K562 (cell line): Measurements from ENCODE around the gene ZC3HAV1L. TPM values are rescaled to one million over a fixed set of nuclear protein-coding genes. Genes with fewer than 3 reads are reported as not detected.

Experiments used
- ATAC-seq: fragments of 200-7000 bp; cut with Tn5 transposase; 3 replicates; pipeline ENCODE4 v1.9.1; 2020; ENCODE audit warnings: moderate library complexity
- BruUV-seq: library from RNA; stranded (reverse); fragments of 400-500 nt; replicated peaks from 2 replicates; lab custom pipeline; 2021; lab: Mats Ljungman, UMichigan
- CTCF ChIA-PET: fragments of 300-600 bp; formaldehyde crosslinking; extraction: SDS; loops from one replicate; lab custom pipeline; 2021; ENCODE audit warnings: low intra/inter-chr PET ratio; lab: Yijun Ruan, JAX
- POLR2A ChIA-PET: fragments of 300-600, 350-650 bp; sonication (Branson Sonifier 250); formaldehyde crosslinking; extraction: SDS; loops from one replicate; lab custom pipeline; 2021; ENCODE audit warnings: antibody characterized with exemption, inconsistent platforms; lab: Yijun Ruan, JAX
- DNase-seq, 4 experiments: peaks; one replicate each; pipeline versions ENCODE4 v3.0.0 to v3.0.0-alpha.2; 2011 to 2018; ENCODE audit warnings: low spot score in 3 of 4, mixed read lengths in 3 of 4; ENCODE audit errors: extremely low read depth in 1 of 4
- FAIRE-seq: peaks from 2 replicates; lab custom pipeline; 2011; peaks lifted over from hg19 to GRCh38; lab: Jason Lieb, UNC
- H2AFZ ChIP-seq: 2 replicates; pipeline ENCODE4 v1.6.0; 2011; ENCODE audit warnings: low read depth, low read length, control low read depth, inconsistent platforms
- H3K27ac ChIP-seq: fragments of 200-600 bp; 3 replicates; pipeline ENCODE4 v1.8.0; 2011; ENCODE audit warnings: low read depth, mild to moderate bottlenecking, control low read depth, inconsistent platforms, low read length, moderate library complexity, mixed read lengths; ENCODE audit errors: extremely low read depth
- H3K27me3 ChIP-seq, 2 experiments: fragments of 300-600 bp in 1 of 2; 2 replicates in 1 of 2; 3 replicates in 1 of 2; pipeline versions ENCODE4 v1.6.0 to v1.8.0; 2011; ENCODE audit warnings: inconsistent platforms in 2 of 2, low read length in 2 of 2, mild to moderate bottlenecking in 1 of 2, mixed read lengths in 1 of 2, moderate library complexity in 1 of 2; ENCODE audit not compliant: control insufficient read depth in 2 of 2, insufficient read depth in 2 of 2
- H3K36me3 ChIP-seq: fragments of 300-600 bp; 3 replicates; pipeline ENCODE4 v1.8.0; 2011; ENCODE audit warnings: mild to moderate bottlenecking, low read length, inconsistent platforms; ENCODE audit not compliant: control insufficient read depth, insufficient read depth
- H3K4me1 ChIP-seq, 2 experiments: fragments of 200-600 bp in 1 of 2; replicated peaks in 1 of 2; 2 replicates in 1 of 2; 3 replicates in 1 of 2; pipeline versions ENCODE4 v1.5.1 to v1.8.0; 2011; ENCODE audit warnings: inconsistent platforms in 2 of 2, low read length in 2 of 2, mild to moderate bottlenecking in 1 of 2, mixed read lengths in 1 of 2, moderate library complexity in 1 of 2; ENCODE audit not compliant: control insufficient read depth in 2 of 2, insufficient read depth in 2 of 2
- H3K4me2 ChIP-seq: 2 replicates; pipeline ENCODE4 v1.6.1; 2011; ENCODE audit warnings: low read length, control low read depth, inconsistent platforms, mixed read lengths; ENCODE audit not compliant: insufficient read depth
- H3K4me3 ChIP-seq: fragments of 200-600 bp; sonication (generic), shearing (Covaris generic); 2 replicates; pipeline ENCODE4 v1.5.1; 2016; ENCODE audit warnings: control low read depth, inconsistent platforms
- H3K79me2 ChIP-seq: fragments of 200-600 bp; 3 replicates; pipeline ENCODE4 v1.8.0; 2011; ENCODE audit warnings: low read length, inconsistent platforms; ENCODE audit not compliant: control insufficient read depth, insufficient read depth
- H3K9ac ChIP-seq, 2 experiments: 2 replicates each; pipeline versions ENCODE4 v1.6.0 to v1.6.1; 2011; ENCODE audit warnings: low read depth in 2 of 2, low read length in 2 of 2, control low read depth in 1 of 2, inconsistent platforms in 1 of 2, mild to moderate bottlenecking in 1 of 2, mixed read lengths in 1 of 2; ENCODE audit not compliant: insufficient read depth in 1 of 2
- H3K9me1 ChIP-seq: one replicate; pipeline ENCODE4 v1.6.0; 2011; ENCODE audit warnings: inconsistent platforms, mild to moderate bottlenecking, low read length, moderate library complexity; ENCODE audit not compliant: control insufficient read depth, insufficient read depth
- H3K9me3 ChIP-seq: replicated peaks from 2 replicates; pipeline ENCODE4 v1.5.1; 2011; ENCODE audit warnings: low read depth, low read length, inconsistent platforms; ENCODE audit not compliant: control insufficient read depth, insufficient read depth
- H4K20me1 ChIP-seq: replicated peaks from 2 replicates; pipeline ENCODE4 v1.6.1; 2011; ENCODE audit warnings: low read length, inconsistent platforms, mixed read lengths; ENCODE audit not compliant: control insufficient read depth, insufficient read depth
- ARID3B ChIP-seq: fragments of 250-450 bp; sonication (Bioruptor Pico); IDR thresholded peaks from 2 replicates; pipeline ENCODE4 v1.4.0; 2020; ENCODE audit warnings: borderline replicate concordance
- ARID4B ChIP-seq: sonication (generic); formaldehyde crosslinking; IDR thresholded peaks from 2 replicates; pipeline ENCODE4 v1.8.0; 2022; ENCODE audit warnings: mild to moderate bottlenecking, missing genetic modification reagents
- CBX2 ChIP-seq: fragments of 200-600 bp; sonication (generic); IDR thresholded peaks from one replicate; pipeline ENCODE4 v1.6.1; 2012; ENCODE audit warnings: mild to moderate bottlenecking, low read length, inconsistent platforms; ENCODE audit not compliant: insufficient read depth, poor library complexity, severe bottlenecking
- FUS ChIP-seq: fragments of 200-400 bp; formaldehyde crosslinking; optimal IDR thresholded peaks from 2 replicates; pipeline ENCODE3; 2017; ENCODE audit warnings: low read depth, low read length
- NCOA1 ChIP-seq: fragments of 450-650 bp; IDR thresholded peaks from 2 replicates; pipeline ENCODE4 v1.6.1; 2016; ENCODE audit warnings: low read depth
- PATZ1 ChIP-seq: fragments of 250-450 bp; sonication (Bioruptor Pico); IDR thresholded peaks from 2 replicates; pipeline ENCODE4 v1.5.0; 2020; ENCODE audit warnings: mild to moderate bottlenecking, borderline replicate concordance
- RCOR1 ChIP-seq, 2 experiments: IDR thresholded peaks; 2 replicates each; pipeline ENCODE4 v1.6.1; 2012; ENCODE audit warnings: low read depth in 2 of 2, low read length in 2 of 2, borderline replicate concordance in 1 of 2, improper control_type of control experiment in 1 of 2
- SREBF1 ChIP-seq: fragments of 150-350 bp; IDR thresholded peaks from 2 replicates; pipeline ENCODE4 v1.6.1; 2014; ENCODE audit warnings: antibody characterized with exemption, low read depth, low read length, borderline replicate concordance
- ZNF140 ChIP-seq: fragments of 250-450 bp; sonication (Bioruptor Pico); IDR thresholded peaks from 2 replicates; pipeline ENCODE4 v1.8.0; 2021; ENCODE audit warnings: moderate library complexity, mild to moderate bottlenecking, inconsistent platforms
- ZNF644 ChIP-seq: fragments of 200-800 bp; sonication (Bioruptor generic); IDR thresholded peaks from 2 replicates; pipeline ENCODE4 v1.6.1; 2016; ENCODE audit warnings: low read depth, missing genetic modification characterization, missing compliant biosample characterization
- ZNF740 ChIP-seq, 3 experiments: fragments of 200-800 bp in 1 of 3; sonication (Bioruptor generic) in 1 of 3; sonication (generic) in 1 of 3; formaldehyde crosslinking in 1 of 3; IDR thresholded peaks; 2 replicates each; pipeline versions ENCODE4 v1.6.1 to v1.8.0; 2016 to 2022; ENCODE audit warnings: mild to moderate bottlenecking in 2 of 3, missing compliant biosample characterization in 2 of 3, missing genetic modification characterization in 2 of 3, missing genetic modification reagents in 1 of 3
- WGBS: fragments of 100-300 bp; shearing (Covaris generic); methylation state at CpG from one replicate; pipeline ENCODE4 v1.1.6; 2016; ENCODE audit warnings: low coverage, mixed read lengths; ENCODE audit not compliant: insufficient coverage; ENCODE audit errors: missing lambda C conversion rate; 5-methylcytosine and 5-hydroxymethylcytosine counted together
- in situ Hi-C: fragments of 300-500 bp; cut with MboI; formaldehyde crosslinking; loops from 4 replicates; pipeline ENCODE4 v1.15.0; 2018; ENCODE audit warnings: inconsistent platforms, mixed read lengths
- intact Hi-C: fragments of 100-400 bp; cut with micrococcal nuclease; formaldehyde crosslinking; loops from 2 replicates; pipeline ENCODE4 v1.14.2; 2022
- polyA plus RNA-seq, 8 experiments: library from polyadenylated mRNA; depleted of rRNA in 4 of 8; stranded (reverse) in 5 of 8; unstranded in 3 of 8; fragments of >200 nt; fragmentation: Nextera tagmentation in 2 of 8; fragmentation: Illumina TruSeq in 1 of 8; extraction: Ambion mirVana in 2 of 8; extraction: Trizol in 1 of 8; gene quantifications; 2 replicates each; pipeline versions ENCODE4 v1.2.1 to v1.2.3, GENCODE V29; 2011 to 2014; ENCODE audit warnings: inconsistent platforms in 1 of 8, missing spikeins in 1 of 8
- total RNA-seq, 7 experiments: library from RNA; depleted of rRNA in 6 of 7; stranded (reverse); fragments of >200 nt in 6 of 7; fragmentation: Illumina TruSeq in 2 of 7; extraction: Trizol in 2 of 7; gene quantifications; 2 replicates each; pipeline versions ENCODE4 v1.2.1 to v1.2.3, GENCODE V29; 2011 to 2021; ENCODE audit warnings: low replicate concordance in 1 of 7

The ZC3HAV1L gene
- total and polyA plus RNA-seq, 9 of the 15 experiments (the other 6 are each of a cell fraction or from before 2014, with no cell fraction given), result not detected

- ChIA-PET CTCF (interaction anchor here (0.6 kb wide), 1 partner anchor 233 kb away, joined by 3 read pairs; no protein-coding TSS in a partner anchor), POLR2A (interaction anchor here (1.0 to 1.8 kb wide), 2 partner anchors 18 to 96 kb away, joined by 3 to 6 read pairs; no protein-coding TSS in a partner anchor)
- Histone ChIP-seq H3K4me3 (no peak overlapping the region), H3K27ac (no peak overlapping the region), H3K9me1 (no peaks in the 10 kb centered on the region), H3K9me3 (no peaks in the 10 kb centered on the region), H3K27me3 (peaks cover 57 to 70% of the 10 kb centered on the region in 2 experiments), H3K9ac (peak overlapping the region in 1 of 2 experiments; percentile 14; a peak in 1 of 4 replicates), H3K36me3 (no peaks in the 10 kb centered on the region), H2AFZ (no peak overlapping the region), H3K4me2 (no peak overlapping the region), H4K20me1 (peaks cover 7% of the 10 kb centered on the region; the same call in 1 of the 2 replicates), H3K4me1 (peaks cover 0 to 14% of the 10 kb centered on the region in 2 experiments; a peak in 2 of 5 replicates), H3K79me2 (no peaks in the 10 kb centered on the region)
- intact Hi-C loops, result loop anchor here (2.0 kb wide), 1 partner anchor 95 kb away; no protein-coding TSS in a partner anchor
- 44% methylated on average over 14 of the region's 14 CpGs for WGBS
- DNase-seq (peak in 1 of 4 experiments; percentile 9), FAIRE-seq (no peak), ATAC-seq (no peak)
- BruUV-seq, result no TSS peak
- in situ Hi-C loops, result no loop called here
- TF ChIP-seq ZNF140 (CRISPR knock-in tag), result no peak
- TF ChIP-seq ZNF644 (tag), result no peak
- no peak for TF ChIP-seq PATZ1 (CRISPR knock-in tag)
- TF ChIP-seq CBX2, result peak; percentile 44
- TF ChIP-seq SREBF1, result no peak
- no peak for TF ChIP-seq FUS
- peak; percentile 38; the same call in 1 of the 2 replicates for TF ChIP-seq ZNF740 (CRISPR knock-in tag; IDR thresholded peaks at IDR 0.05)
- no peak for TF ChIP-seq ZNF740 (tag; IDR thresholded peaks at IDR 0.05)
- TF ChIP-seq RCOR1 (IDR thresholded peaks at IDR 0.05; ENCODE audit: borderline replicate concordance in 1 of 2, low read depth in 2 of 2, low read length in 2 of 2), result no peak
- TF ChIP-seq ARID4B, result 0 out of 2 replicates have a peak, but pooled peaks have one; percentile 30
- no peak for TF ChIP-seq NCOA1
- TF ChIP-seq ARID3B (CRISPR knock-in tag), result no peak
These were observed 53.6 kb downstream of the ZC3HAV1L start for GRCh38 chr7:138982204-138982623.
